H1 (cell line): ENCODE measurements around the gene KIF27. TPM values are rescaled to one million over a fixed set of nuclear protein-coding genes. Genes with fewer than 3 reads are reported as not detected.

Experiments used
- CTCF ChIA-PET: fragments of 300-600 bp; sonication (Branson Sonifier 250); formaldehyde crosslinking; loops from one replicate; lab custom pipeline; 2021; ENCODE audit not compliant: partially characterized antibody; lab: Charles Lee
- POLR2A ChIA-PET: fragments of 300-600 bp; sonication (Branson Sonifier 250); formaldehyde crosslinking; loops from one replicate; lab custom pipeline; 2021; ENCODE audit warnings: inconsistent platforms; ENCODE audit not compliant: partially characterized antibody; lab: Charles Lee
- DNase-seq, 2 experiments: peaks; one replicate each; pipeline versions ENCODE4 v3.0.0 to v3.0.0-alpha.2; 2010 to 2022; ENCODE audit warnings: low spot score in 2 of 2, low read depth in 1 of 2, mixed read lengths in 1 of 2
- FAIRE-seq: peaks from 2 replicates; lab custom pipeline; 2011; peaks lifted over from hg19 to GRCh38; lab: Jason Lieb, UNC
- H2AFZ ChIP-seq: 2 replicates; pipeline ENCODE4 v1.8.1; 2012; ENCODE audit warnings: low read length, inconsistent platforms
- H2AK5ac ChIP-seq: 2 replicates; pipeline ENCODE4 v1.6.1; 2013; ENCODE audit warnings: low read depth, low read length
- H2BK120ac ChIP-seq: replicated peaks from 2 replicates; pipeline ENCODE3; 2013; ENCODE audit warnings: low read depth, low read length, inconsistent platforms
- H2BK12ac ChIP-seq: 2 replicates; pipeline ENCODE4 v1.6.1; 2013; ENCODE audit warnings: low read depth, low read length
- H2BK15ac ChIP-seq: 2 replicates; pipeline ENCODE4 v1.6.1; 2013; ENCODE audit warnings: low read length
- H2BK20ac ChIP-seq: 2 replicates; pipeline ENCODE4 v1.6.1; 2013; ENCODE audit warnings: low read length
- H2BK5ac ChIP-seq: 2 replicates; pipeline ENCODE4 v1.6.1; 2013; ENCODE audit warnings: low read depth, low read length
- H3K14ac ChIP-seq: 2 replicates; pipeline ENCODE4 v1.6.1; 2013; ENCODE audit warnings: inconsistent platforms; ENCODE audit not compliant: insufficient read length
- H3K18ac ChIP-seq: 2 replicates; pipeline ENCODE4 v1.6.1; 2013; ENCODE audit warnings: low read length; ENCODE audit errors: extremely low read depth
- H3K23ac ChIP-seq: 2 replicates; pipeline ENCODE4 v1.6.1; 2013; ENCODE audit warnings: inconsistent platforms; ENCODE audit not compliant: insufficient read length
- H3K23me2 ChIP-seq: 2 replicates; pipeline ENCODE4 v1.6.1; 2013; ENCODE audit warnings: low read depth, low read length
- H3K27ac ChIP-seq: 2 replicates; pipeline ENCODE4 v1.6.1; 2011; ENCODE audit warnings: low read depth, low read length, inconsistent platforms
- H3K27me3 ChIP-seq, 4 experiments: replicated peaks in 1 of 4; 1 replicate in 1 of 4; 2 replicates in 3 of 4; pipeline versions ENCODE4 v1.6.1 to v1.8.1; 2011 to 2013; ENCODE audit warnings: low read length in 3 of 4, mild to moderate bottlenecking in 3 of 4, inconsistent platforms in 2 of 4, mixed read lengths in 2 of 4, moderate library complexity in 1 of 4; ENCODE audit not compliant: control insufficient read depth in 3 of 4, insufficient read depth in 3 of 4; ENCODE audit errors: extremely low read depth in 1 of 4
- H3K36me3 ChIP-seq, 4 experiments: 2 replicates each; pipeline versions ENCODE4 v1.6.1 to v1.8.1; 2011 to 2013; ENCODE audit warnings: mild to moderate bottlenecking in 4 of 4, low read length in 3 of 4, moderate library complexity in 2 of 4, control low read depth in 1 of 4, inconsistent platforms in 1 of 4; ENCODE audit not compliant: insufficient read depth in 4 of 4, control insufficient read depth in 2 of 4
- H3K4ac ChIP-seq: replicated peaks from 2 replicates; pipeline ENCODE3; 2013; ENCODE audit warnings: low read length, low read depth, mixed read lengths, inconsistent platforms; ENCODE audit not compliant: insufficient read length
- H3K4me1 ChIP-seq, 4 experiments: replicated peaks in 1 of 4; 1 replicate in 1 of 4; 2 replicates in 3 of 4; pipeline versions ENCODE4 v1.6.1 to v1.8.1; 2011 to 2013; ENCODE audit warnings: low read length in 3 of 4, inconsistent platforms in 2 of 4, mixed read lengths in 1 of 4; ENCODE audit not compliant: insufficient read depth in 4 of 4, control insufficient read depth in 3 of 4
- H3K4me2 ChIP-seq, 2 experiments: 2 replicates each; pipeline versions ENCODE4 v1.6.1 to v1.8.1; 2011 to 2013; ENCODE audit warnings: low read depth in 2 of 2, low read length in 2 of 2, control low read depth in 1 of 2, inconsistent platforms in 1 of 2, mild to moderate bottlenecking in 1 of 2; ENCODE audit not compliant: insufficient read depth in 1 of 2
- H3K4me3 ChIP-seq, 4 experiments: fragments of 200-600, 300-600 bp in 1 of 4; sonication (generic), shearing (Covaris generic), sonication (Bioruptor Twin) in 1 of 4; 2 replicates each; pipeline versions ENCODE4 v1.5.1 to v1.8.1; 2011 to 2016; ENCODE audit warnings: low read length in 4 of 4, low read depth in 3 of 4, control low read depth in 2 of 4, inconsistent platforms in 2 of 4, mild to moderate bottlenecking in 2 of 4, mixed read lengths in 1 of 4, moderate library complexity in 1 of 4; ENCODE audit not compliant: insufficient read depth in 2 of 4; ENCODE audit errors: extremely low read depth in 1 of 4
- H3K56ac ChIP-seq: replicated peaks from 2 replicates; pipeline ENCODE3; 2013; ENCODE audit warnings: low read depth, mild to moderate bottlenecking, mixed read lengths, low read length, inconsistent platforms; ENCODE audit not compliant: insufficient read length
- H3K79me1 ChIP-seq: 2 replicates; pipeline ENCODE4 v1.6.1; 2013; ENCODE audit warnings: low read depth, low read length, control low read depth
- H3K79me2 ChIP-seq, 2 experiments: 2 replicates each; pipeline versions ENCODE4 v1.6.1 to v1.8.1; 2012 to 2013; ENCODE audit warnings: low read length in 2 of 2, mild to moderate bottlenecking in 2 of 2, inconsistent platforms in 1 of 2; ENCODE audit not compliant: insufficient read depth in 2 of 2, control insufficient read depth in 1 of 2
- H3K9ac ChIP-seq, 4 experiments: replicated peaks in 1 of 4; 1 replicate in 1 of 4; 2 replicates in 3 of 4; pipeline versions ENCODE4 v1.6.1 to v1.8.1; 2011 to 2013; ENCODE audit warnings: low read depth in 3 of 4, low read length in 3 of 4, control low read depth in 2 of 4, mild to moderate bottlenecking in 2 of 4, moderate library complexity in 2 of 4, inconsistent platforms in 1 of 4; ENCODE audit errors: extremely low read depth in 1 of 4
- H3K9me3 ChIP-seq, 2 experiments: 2 replicates each; pipeline versions ENCODE4 v1.6.1 to v1.8.1; 2012 to 2013; ENCODE audit warnings: mild to moderate bottlenecking in 2 of 2, moderate library complexity in 2 of 2, control low read depth in 1 of 2, inconsistent platforms in 1 of 2, low read depth in 1 of 2, low read length in 1 of 2, mixed read lengths in 1 of 2; ENCODE audit not compliant: insufficient read depth in 2 of 2
- H4K20me1 ChIP-seq, 2 experiments: replicated peaks in 1 of 2; 2 replicates each; pipeline versions ENCODE3 to v1.8.1; 2011 to 2013; ENCODE audit warnings: inconsistent platforms in 2 of 2, low read length in 2 of 2, mild to moderate bottlenecking in 1 of 2; ENCODE audit not compliant: insufficient read depth in 2 of 2, control insufficient read depth in 1 of 2
- H4K5ac ChIP-seq: 2 replicates; pipeline ENCODE4 v1.6.1; 2013; ENCODE audit warnings: low read length, low read depth, mixed read lengths, inconsistent platforms; ENCODE audit not compliant: insufficient read length
- H4K8ac ChIP-seq: 2 replicates; pipeline ENCODE4 v1.8.0; 2013; ENCODE audit warnings: mild to moderate bottlenecking, moderate library complexity, low read length, inconsistent platforms; ENCODE audit not compliant: insufficient read depth; ENCODE audit errors: extremely low read depth
- H4K91ac ChIP-seq: replicated peaks from 2 replicates; pipeline ENCODE3; 2013; ENCODE audit warnings: low read length, mixed read lengths, inconsistent platforms; ENCODE audit not compliant: insufficient read length
- BCL11A ChIP-seq, 2 experiments: IDR thresholded peaks; one replicate each; pipeline ENCODE4 v1.6.1; 2011; ENCODE audit warnings: low read depth in 2 of 2, low read length in 2 of 2, mild to moderate bottlenecking in 2 of 2
- BRCA1 ChIP-seq: IDR thresholded peaks from 2 replicates; pipeline ENCODE4 v1.6.1; 2012; ENCODE audit warnings: low read depth, low read length, improper control_type of control experiment
- CBX5 ChIP-seq: fragments of 300-800, 300-1000 bp; sonication (generic); IDR thresholded peaks from 2 replicates; pipeline ENCODE4 v1.7.1; 2016; ENCODE audit warnings: antibody characterized with exemption, low read length, low read depth
- CEBPB ChIP-seq: IDR thresholded peaks from 2 replicates; pipeline ENCODE4 v1.6.1; 2012; ENCODE audit warnings: low read depth, low read length
- CREB1 ChIP-seq: IDR thresholded peaks from 2 replicates; pipeline ENCODE4 v1.6.1; 2012; ENCODE audit warnings: inconsistent platforms
- KDM1A ChIP-seq: fragments of 200-600, 300-600 bp; sonication (generic); IDR thresholded peaks from 2 replicates; pipeline ENCODE4 v1.7.1; 2016; ENCODE audit warnings: mild to moderate bottlenecking, low read length, borderline replicate concordance
- POLR2A ChIP-seq, 2 experiments: IDR thresholded peaks; 1 replicate in 1 of 2; 2 replicates in 1 of 2; pipeline ENCODE4 v1.6.1; 2011; ENCODE audit warnings: low read depth in 2 of 2, low read length in 2 of 2, mild to moderate bottlenecking in 2 of 2; ENCODE audit errors: control extremely low read depth in 1 of 2
- RFX5 ChIP-seq: IDR thresholded peaks from 2 replicates; pipeline ENCODE4 v1.6.1; 2011; ENCODE audit warnings: low read depth, low read length, improper control_type of control experiment, borderline replicate concordance
- WGBS, 2 experiments: shearing (Covaris generic) in 1 of 2; methylation state at CpG; one replicate each; pipeline versions ENCODE4 v1.1.6 to v1.1.7; 2013 to 2015; ENCODE audit warnings: low lambda C conversion rate in 2 of 2, mixed read lengths in 2 of 2, inconsistent platforms in 1 of 2, low coverage in 1 of 2, missing lambda C conversion rate in 1 of 2; ENCODE audit not compliant: insufficient replicate concordance in 2 of 2, insufficient coverage in 1 of 2, insufficient read length in 1 of 2; ENCODE audit errors: extremely low coverage in 1 of 2, missing lambda C conversion rate in 1 of 2; 5-methylcytosine and 5-hydroxymethylcytosine counted together
- polyA plus RNA-seq, 7 experiments: library from polyadenylated mRNA; depleted of rRNA in 3 of 7; stranded (reverse) in 5 of 7; unstranded in 2 of 7; fragments of >200 nt in 5 of 7; fragments of 200-250 nt in 2 of 7; gene quantifications; 1 replicate in 5 of 7; 2 replicates in 1 of 7; 4 replicates in 1 of 7; pipeline versions ENCODE4 v1.2.1 to v1.2.3, GENCODE V29; 2011 to 2013; ENCODE audit warnings: missing spikeins in 2 of 7, mixed read lengths in 2 of 7
- total RNA-seq: library from RNA; stranded (reverse); fragmentation: NEBNext Ultra II Directional; extraction: Animal tissue kit (Norgen Biotek cat#: 25700); gene quantifications from 2 replicates; pipeline ENCODE4 v1.2.1, GENCODE V29; 2021
- TF ChIP-seq, protein P1 (sequence below): IDR thresholded peaks from 2 replicates; pipeline ENCODE4 v1.6.1; 2012; ENCODE audit warnings: inconsistent platforms
- TF ChIP-seq, protein P2 (sequence below): IDR thresholded peaks from 2 replicates; pipeline ENCODE4 v1.6.1; 2012; ENCODE audit warnings: low read length, inconsistent platforms

The KIF27 gene
- total and polyA plus RNA-seq, 2 of the 8 experiments (the other 6 are each of a cell fraction or from before 2014, with no cell fraction given): 0.47 to 7.0 TPM

DNA sequence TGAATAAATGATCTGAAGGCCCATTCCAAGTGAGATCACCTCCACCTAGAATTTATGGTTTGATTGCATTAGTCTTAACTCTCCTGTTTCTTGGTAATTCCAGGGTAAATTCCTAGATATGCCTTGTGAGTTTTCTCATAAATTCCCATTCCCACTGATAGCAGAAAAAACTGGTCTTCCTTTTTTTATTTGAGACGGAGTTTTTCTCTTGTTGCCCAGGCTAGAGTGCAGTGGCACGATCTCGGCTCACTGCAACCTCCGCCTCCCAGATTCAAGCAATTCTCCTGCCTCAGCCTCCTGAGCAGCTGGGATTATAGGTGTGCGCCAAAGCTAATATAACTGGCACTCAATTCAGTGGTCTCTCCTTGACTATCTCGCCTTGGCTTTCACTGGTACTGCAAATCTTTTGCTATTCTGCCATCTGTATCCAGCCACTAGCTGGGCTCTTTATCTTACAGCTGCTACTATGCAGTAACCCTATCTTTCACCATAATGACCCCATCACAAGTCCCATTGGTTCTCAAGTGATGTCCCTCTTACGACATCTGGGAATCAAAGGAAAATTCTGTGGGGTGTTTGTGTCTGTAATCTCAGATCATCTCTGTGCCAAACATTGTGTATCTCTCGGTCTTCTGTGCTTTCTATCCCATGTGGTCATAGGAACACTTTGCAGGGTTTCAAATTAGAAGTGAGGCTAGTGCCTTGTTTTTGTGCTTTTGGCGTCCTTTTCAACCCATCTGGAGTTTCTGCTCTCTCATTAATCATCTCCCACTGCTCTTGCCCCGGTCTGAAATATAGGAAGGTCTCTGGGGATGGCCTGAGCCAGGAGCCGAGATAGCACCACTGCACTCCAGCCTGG is 44.3 kb upstream of the KIF27 start:
- no peak overlapping the region for H3K9ac ChIP-seq
- H3K9me3 ChIP-seq: no peaks in the 10 kb centered on the region
- H2BK20ac ChIP-seq: no peak overlapping the region
- H2BK5ac ChIP-seq: no peak overlapping the region
- no peak overlapping the region for H2BK15ac ChIP-seq
- no peak overlapping the region for H3K4me2 ChIP-seq
- no peaks in the 10 kb centered on the region; the same call in 1 of the 2 replicates for H3K79me1 ChIP-seq
- H4K91ac ChIP-seq: no peak overlapping the region
- FAIRE-seq (no peak), DNase-seq (no peak)
- no peak overlapping the region for H2AFZ ChIP-seq
- H3K4me3 ChIP-seq: no peak overlapping the region
- no peaks in the 10 kb centered on the region for H3K23me2 ChIP-seq
- H3K4ac ChIP-seq: no peak overlapping the region
- peaks cover 10 to 41% (median 24%) of the 10 kb centered on the region in 4 experiments for H3K36me3 ChIP-seq
- H2BK12ac ChIP-seq: no peak overlapping the region
- no peaks in the 10 kb centered on the region for H3K4me1 ChIP-seq
- H3K14ac ChIP-seq: no peak overlapping the region
- H3K27me3 ChIP-seq: no peaks in the 10 kb centered on the region
- H3K79me2 ChIP-seq: no peaks in the 10 kb centered on the region
- H4K8ac ChIP-seq: no peak overlapping the region
- no peak overlapping the region for H2BK120ac ChIP-seq
- POLR2A ChIA-PET: interaction anchor here (1.1 to 10.4 kb wide), 7 partner anchors 9 to 298 kb away, joined by 3 to 269 read pairs (median 4); partner anchors contain the start of genes HNRNPK and RMI1
- no peak overlapping the region for H3K56ac ChIP-seq
- no peak overlapping the region for H2AK5ac ChIP-seq
- H3K27ac ChIP-seq: no peak overlapping the region
- no peak overlapping the region for H3K23ac ChIP-seq
- peaks cover 0 to 2% of the 10 kb centered on the region in 2 experiments for H4K20me1 ChIP-seq
- WGBS, 2 experiments: 86% methylated on average over 11 of the region's 11 CpGs; no CpG with 5 or more reads in 1 of the 2 experiments
- H4K5ac ChIP-seq: no peak overlapping the region
- CTCF ChIA-PET: interaction anchor here (1.0 kb wide), 1 partner anchor 296 kb away, joined by 6 read pairs; no protein-coding TSS in a partner anchor
- no peak overlapping the region for H3K18ac ChIP-seq
- no peak for TF ChIP-seq BCL11A (IDR thresholded peaks at IDR 0.05; ENCODE audit: low read depth in 2 of 2, low read length in 2 of 2)
- TF ChIP-seq, protein P1, sequence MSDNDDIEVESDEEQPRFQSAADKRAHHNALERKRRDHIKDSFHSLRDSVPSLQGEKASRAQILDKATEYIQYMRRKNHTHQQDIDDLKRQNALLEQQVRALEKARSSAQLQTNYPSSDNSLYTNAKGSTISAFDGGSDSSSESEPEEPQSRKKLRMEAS: no peak
- peak; percentile 22; the same call in 1 of the 2 replicates for TF ChIP-seq CEBPB
- peak in 1 of 2 experiments; percentile 73; a peak in 2 of 3 replicates for TF ChIP-seq POLR2A (IDR thresholded peaks at IDR 0.05; ENCODE audit: control extremely low read depth in 1 of 2, low read depth in 2 of 2, low read length in 2 of 2)
- TF ChIP-seq KDM1A: no peak
- TF ChIP-seq, protein P2, sequence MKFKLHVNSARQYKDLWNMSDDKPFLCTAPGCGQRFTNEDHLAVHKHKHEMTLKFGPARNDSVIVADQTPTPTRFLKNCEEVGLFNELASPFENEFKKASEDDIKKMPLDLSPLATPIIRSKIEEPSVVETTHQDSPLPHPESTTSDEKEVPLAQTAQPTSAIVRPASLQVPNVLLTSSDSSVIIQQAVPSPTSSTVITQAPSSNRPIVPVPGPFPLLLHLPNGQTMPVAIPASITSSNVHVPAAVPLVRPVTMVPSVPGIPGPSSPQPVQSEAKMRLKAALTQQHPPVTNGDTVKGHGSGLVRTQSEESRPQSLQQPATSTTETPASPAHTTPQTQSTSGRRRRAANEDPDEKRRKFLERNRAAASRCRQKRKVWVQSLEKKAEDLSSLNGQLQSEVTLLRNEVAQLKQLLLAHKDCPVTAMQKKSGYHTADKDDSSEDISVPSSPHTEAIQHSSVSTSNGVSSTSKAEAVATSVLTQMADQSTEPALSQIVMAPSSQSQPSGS: 0 out of 2 replicates have a peak, but pooled peaks have one; percentile 61
- no peak for TF ChIP-seq BRCA1
- TF ChIP-seq CREB1: no peak
- TF ChIP-seq RFX5: no peak
- no peak for TF ChIP-seq CBX5
